Renal pelvis (tissue), 4 donors: ENCODE data around the gene KRT37. TPM values are rescaled to one million over a fixed set of nuclear protein-coding genes. Genes with fewer than 3 reads are reported as not detected.
A peak's percentile ranks its signal among the peaks of the same experiment; 100 is the strongest.
"Not testable (repeated sequence)": the region's sequence is repeated elsewhere in the genome, so short reads cannot be mapped to it uniquely, and the experiment has no call there.

Experiments used
- DNase-seq: peaks from one replicate; pipeline ENCODE4 v3.0.0-alpha.2; 2013
- polyA plus RNA-seq, 3 donors: library from polyadenylated mRNA; unstranded; fragments of 120-200 nt; gene quantifications; one replicate each; pipeline ENCODE4 v1.2.1, GENCODE V29; 2013; ENCODE audit not compliant: insufficient read length in 3 of 3

The KRT37 gene
- polyA plus RNA-seq, 3 donors = not detected

- no peak for DNase-seq
Observed at GRCh38 chr17:41437254-41437653, 12.9 kb upstream of the KRT37 start.

- no peak for DNase-seq
Observed at GRCh38 chr17:41434415-41434814, 10.0 kb upstream of the KRT37 start.

- DNase-seq = no peak
Observed at GRCh38 chr17:41434005-41434404, 9.6 kb upstream of the KRT37 start.

- DNase-seq = no peak
Observed at GRCh38 chr17:41433586-41433985, 9.2 kb upstream of the KRT37 start.

- DNase-seq = not testable (repeated sequence)
Observed at GRCh38 chr17:41430376-41430775, 6.0 kb upstream of the KRT37 start.

GRCh38 chr17:41429667-41430066 is 5.3 kb upstream of the KRT37 start:
- no peak for DNase-seq

- no peak for DNase-seq
Observed at GRCh38 chr17:41428591-41429291, 4.4 kb upstream of the KRT37 start.

GRCh38 chr17:41422586-41422985 is 1.8 kb downstream of the KRT37 start:
- not testable (repeated sequence) for DNase-seq

- DNase-seq = no peak
Observed at GRCh38 chr17:41421617-41422016, 2.8 kb downstream of the KRT37 start.

- DNase-seq = no peak
Observed at GRCh38 chr17:41421116-41421515, 3.3 kb downstream of the KRT37 start.

GRCh38 chr17:41420134-41420533 is 4.3 kb downstream of the KRT37 start:
- DNase-seq = no peak

GRCh38 chr17:41419716-41420115 is 4.7 kb downstream of the KRT37 start:
- DNase-seq = no peak

- DNase-seq = no peak
Observed at GRCh38 chr17:41418116-41418860, 6.1 kb downstream of the KRT37 start.

GRCh38 chr17:41417576-41418015 is 6.8 kb downstream of the KRT37 start:
- no peak for DNase-seq

GRCh38 chr17:41417127-41417526 is 7.3 kb downstream of the KRT37 start:
- no peak for DNase-seq

GRCh38 chr17:41416479-41416878 is 7.9 kb downstream of the KRT37 start:
- DNase-seq = peak; percentile 28

- DNase-seq = peak; percentile 30
Observed at GRCh38 chr17:41415833-41416335, 8.5 kb downstream of the KRT37 start.

- DNase-seq = no peak
Observed at GRCh38 chr17:41415411-41415810, 9.0 kb downstream of the KRT37 start.

- no peak for DNase-seq
Observed at GRCh38 chr17:41413982-41414381, 10.4 kb downstream of the KRT37 start.

GRCh38 chr17:41413353-41413957 is 10.9 kb downstream of the KRT37 start:
- DNase-seq = no peak

- DNase-seq = no peak
Observed at GRCh38 chr17:41411072-41411840, 13.1 kb downstream of the KRT37 start.

- DNase-seq = no peak
Observed at GRCh38 chr17:41407226-41407625, 17.2 kb downstream of the KRT37 start.
